Body of pancreas (tissue), 4 donors: Measurements from ENCODE around the gene NCS1.

ENCODE experiments used
- CTCF ChIP-seq, 7 experiments: fragments of 450-650 bp in 4 of 7; fragments of 200-600 bp in 3 of 7; sonication (generic) in 3 of 7; IDR thresholded peaks; one replicate each; pipeline ENCODE4 v1.5.1; 2016 to 2019; ENCODE audit warnings: antibody characterized with exemption in 7 of 7
- POLR2A ChIP-seq, 3 donors: fragments of 450-650 bp; IDR thresholded peaks; one replicate each; pipeline ENCODE4 v1.6.1; 2016; ENCODE audit warnings: antibody characterized with exemption in 3 of 3, mild to moderate bottlenecking in 2 of 3

- no peak for TF ChIP-seq CTCF (IDR thresholded peaks at IDR 0.05)
- TF ChIP-seq POLR2A (IDR thresholded peaks at IDR 0.05) = no peak
Measured at GRCh38 chr9:130158001-130158400, 14.2 kb upstream of the NCS1 start.
